IPS DF 6.9 (cell line): ENCODE results near the gene MBOAT7.
"Not testable (repeated sequence)": the region's sequence is repeated elsewhere in the genome, so short reads cannot be mapped to it uniquely, and the experiment has no call there.

Experiments
- DNase-seq: peaks from one replicate; pipeline ENCODE4 v3.0.0-alpha.2; 2013; ENCODE audit warnings: low read depth, low spot score
- H3K27ac ChIP-seq: one replicate; pipeline ENCODE4 v1.5.1; 2013; ENCODE audit warnings: low read length, control low read depth
- H3K27me3 ChIP-seq: 2 replicates; pipeline ENCODE4 v1.6.1; 2013; ENCODE audit warnings: mild to moderate bottlenecking, low read length; ENCODE audit not compliant: control insufficient read depth, insufficient read depth
- H3K36me3 ChIP-seq: 2 replicates; pipeline ENCODE4 v1.6.1; 2013; ENCODE audit warnings: low read length; ENCODE audit not compliant: control insufficient read depth, insufficient read depth
- H3K4me1 ChIP-seq: 2 replicates; pipeline ENCODE4 v1.6.1; 2013; ENCODE audit warnings: low read length; ENCODE audit not compliant: control insufficient read depth, insufficient read depth
- H3K4me3 ChIP-seq: 2 replicates; pipeline ENCODE4 v1.5.1; 2013; ENCODE audit warnings: mild to moderate bottlenecking, low read length
- H3K9me3 ChIP-seq: 2 replicates; pipeline ENCODE4 v1.6.1; 2013; ENCODE audit warnings: low read length, inconsistent platforms; ENCODE audit not compliant: control insufficient read depth, insufficient read depth
- WGBS: extraction: QIAGEN DNeasy Blood & Tissue Kit; methylation state at CpG from one replicate; pipeline ENCODE4 v1.1.7; 2013; ENCODE audit warnings: mixed read lengths, missing lambda C conversion rate; ENCODE audit not compliant: insufficient read length, insufficient coverage; 5-methylcytosine and 5-hydroxymethylcytosine counted together

Gene MBOAT7

DNA sequence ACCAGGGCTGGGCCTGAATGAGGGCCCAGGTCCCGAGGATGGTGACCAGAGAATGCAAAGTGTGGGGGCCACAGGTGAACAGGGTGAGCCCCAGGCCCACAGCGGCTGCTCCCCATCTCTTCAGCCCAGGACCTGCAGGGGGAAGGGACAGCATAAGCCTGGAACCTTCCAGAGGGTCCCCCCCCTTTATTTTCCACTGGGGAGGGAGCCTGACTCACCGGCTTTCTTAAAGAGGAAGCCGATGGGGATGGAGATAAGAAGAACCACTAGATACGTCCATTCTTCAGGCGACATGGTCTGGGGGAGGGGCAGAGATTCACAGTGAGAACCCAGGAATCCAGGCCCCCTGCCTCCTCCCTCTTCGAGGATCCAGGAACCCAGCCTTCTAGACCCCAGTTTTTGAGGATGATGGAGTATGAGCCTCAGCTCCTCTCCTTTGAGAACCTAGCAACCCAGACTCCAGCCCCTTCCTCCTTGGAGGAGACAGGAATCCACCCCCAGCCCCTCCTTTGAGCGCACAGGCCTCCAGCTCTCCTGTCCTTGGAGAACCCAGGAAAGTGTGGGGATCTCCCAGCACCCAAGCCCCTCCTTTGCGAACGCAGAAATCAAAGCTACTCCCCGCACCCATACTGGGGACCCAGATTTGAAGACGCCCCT, 1.0 kb downstream of the MBOAT7 start:
- Histone ChIP-seq H3K4me1 (no peaks in the 10 kb centered on the region), H3K27ac (no peak overlapping the region), H3K4me3 (peak overlapping the region; percentile 59; the same call in 1 of the 2 replicates), H3K27me3 (no peaks in the 10 kb centered on the region), H3K36me3 (peaks cover 10% of the 10 kb centered on the region), H3K9me3 (no peaks in the 10 kb centered on the region)
- no peak for DNase-seq
- no CpG with 5 or more reads among the region's 12 CpGs for WGBS

DNA sequence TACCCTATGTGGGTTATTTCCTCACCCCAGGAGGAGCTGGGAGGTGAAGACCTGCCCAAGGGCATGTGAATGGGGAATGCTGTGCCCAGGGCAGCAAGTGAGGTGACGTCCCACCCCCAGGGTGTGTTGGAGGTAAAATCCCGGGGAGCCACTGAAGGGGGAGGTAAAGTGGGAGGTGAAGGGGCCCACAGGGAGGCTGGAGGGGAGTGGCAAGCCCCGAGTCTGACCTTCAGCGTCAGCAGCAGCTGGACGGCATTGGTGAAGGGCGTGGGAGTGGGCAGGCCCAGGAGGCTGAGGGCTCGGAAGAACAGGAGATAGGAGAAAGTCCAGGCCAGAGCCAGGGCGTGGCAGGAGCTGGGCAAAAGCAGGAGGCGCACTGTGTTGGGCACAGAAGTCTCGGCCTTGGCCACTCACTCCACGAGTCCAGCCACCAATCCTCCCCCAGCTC, 2.4 kb downstream of the MBOAT7 start:
- H3K4me1 ChIP-seq, result no peaks in the 10 kb centered on the region
- H3K27ac ChIP-seq, result no peak overlapping the region
- H3K9me3 ChIP-seq, result no peaks in the 10 kb centered on the region
- no peak for DNase-seq
- no peak overlapping the region for H3K4me3 ChIP-seq
- no peaks in the 10 kb centered on the region for H3K27me3 ChIP-seq
- no CpG with 5 or more reads among the region's 11 CpGs for WGBS
- H3K36me3 ChIP-seq, result peaks cover 9% of the 10 kb centered on the region; the same call in 1 of the 2 replicates

DNA sequence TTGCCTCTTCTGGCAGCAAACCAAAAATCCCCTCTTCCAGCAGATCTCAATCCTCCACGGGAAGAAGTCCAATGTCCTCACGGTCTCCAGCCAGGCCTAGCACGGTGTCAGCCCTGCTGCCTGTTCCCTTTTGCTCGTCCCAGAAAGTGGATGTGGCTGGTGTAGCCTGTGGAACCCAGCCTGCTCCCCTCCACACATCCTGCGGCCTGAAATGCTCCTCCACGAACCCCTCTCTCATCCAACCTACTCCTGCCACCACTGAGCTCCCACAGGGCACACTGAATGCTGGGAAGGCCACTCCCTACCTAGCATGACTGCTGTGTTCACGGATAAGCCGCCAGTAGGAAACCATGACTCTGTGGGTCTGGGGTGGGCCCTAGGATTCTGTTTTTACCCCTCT, 3.0 kb downstream of the MBOAT7 start:
- H3K27ac ChIP-seq, result no peak overlapping the region
- no peaks in the 10 kb centered on the region for H3K27me3 ChIP-seq
- H3K36me3 ChIP-seq, result peaks cover 9% of the 10 kb centered on the region; the same call in 1 of the 2 replicates
- H3K9me3 ChIP-seq, result no peaks in the 10 kb centered on the region
- no CpG with 5 or more reads among the region's 8 CpGs for WGBS
- H3K4me3 ChIP-seq, result no peak overlapping the region
- H3K4me1 ChIP-seq, result no peaks in the 10 kb centered on the region
- DNase-seq, result no peak

DNA sequence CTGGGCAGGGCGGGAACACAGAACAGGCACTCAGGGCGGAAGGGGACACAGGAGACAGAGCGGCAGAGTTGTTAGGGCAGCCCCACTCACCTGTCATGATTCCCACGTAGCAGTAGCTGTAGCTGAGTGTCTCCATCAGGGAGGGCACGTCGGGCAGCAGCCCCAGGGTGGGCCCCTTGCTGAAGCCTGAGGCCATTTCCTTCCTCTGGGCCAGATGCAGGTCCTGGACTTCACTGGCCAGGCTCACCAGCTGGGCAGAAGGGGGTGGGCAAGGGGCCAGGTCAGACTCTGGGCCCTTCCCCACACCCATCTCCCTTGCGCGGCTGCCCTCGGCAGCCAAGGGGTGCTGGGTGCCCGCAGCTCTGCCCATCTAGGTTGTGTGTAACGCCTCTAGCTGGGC, 5.9 kb downstream of the MBOAT7 start:
- H3K36me3 ChIP-seq, result peaks cover 11% of the 10 kb centered on the region; the same call in 1 of the 2 replicates
- no peak overlapping the region for H3K4me3 ChIP-seq
- no peaks in the 10 kb centered on the region for H3K9me3 ChIP-seq
- no peaks in the 10 kb centered on the region for H3K27me3 ChIP-seq
- no CpG with 5 or more reads among the region's 11 CpGs for WGBS
- no peak for DNase-seq
- H3K27ac ChIP-seq, result no peak overlapping the region
- H3K4me1 ChIP-seq, result no peaks in the 10 kb centered on the region

DNA sequence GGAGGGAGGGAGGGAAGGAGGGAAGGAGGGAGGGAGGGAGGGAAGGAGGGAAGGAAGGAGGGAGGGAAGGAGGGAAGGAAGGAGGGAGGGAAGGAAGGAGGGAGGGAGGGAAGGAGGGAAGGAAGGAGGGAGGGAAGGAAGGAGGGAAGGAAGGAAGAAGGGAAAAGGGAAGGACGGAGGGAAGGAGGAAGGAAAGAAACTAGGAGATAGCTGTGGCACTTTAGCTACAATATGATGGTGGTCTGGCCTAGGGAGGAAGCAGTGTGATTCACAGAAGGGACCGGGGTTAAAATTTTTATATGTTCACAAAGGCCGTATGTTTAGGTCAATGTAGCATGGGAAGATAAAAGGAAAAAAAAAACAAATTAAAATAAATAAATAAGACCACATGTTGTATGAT, 7.5 kb downstream of the MBOAT7 start:
- not testable (repeated sequence) for H3K4me1 ChIP-seq, H3K9me3 ChIP-seq, H3K4me3 ChIP-seq, DNase-seq, H3K27me3 ChIP-seq, H3K27ac ChIP-seq
- WGBS, result no CpG with 5 or more reads among the region's 3 CpGs
- peaks cover 10% of the 10 kb centered on the region; the same call in 1 of the 2 replicates for H3K36me3 ChIP-seq

DNA sequence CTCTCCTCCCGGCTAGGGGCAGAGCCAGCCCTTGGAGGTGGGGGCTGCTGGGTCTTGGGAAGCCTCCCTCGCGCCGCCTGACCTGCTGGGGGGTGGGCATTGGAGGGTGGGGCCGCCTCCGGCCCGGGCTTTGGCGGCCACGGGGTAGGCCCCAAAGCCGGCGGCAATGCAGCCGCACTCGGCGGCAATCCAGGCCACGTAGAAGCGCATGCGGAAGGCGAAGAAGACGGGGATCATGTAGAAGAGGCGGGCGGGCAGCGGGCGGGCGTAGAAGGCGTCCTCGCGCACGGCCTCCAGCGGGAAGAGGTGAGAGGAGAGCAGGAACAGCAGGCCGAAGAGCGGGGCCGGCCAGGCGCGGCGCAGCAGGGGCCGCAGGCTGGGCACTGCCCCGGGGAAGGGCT, 8.7 kb downstream of the MBOAT7 start:
- H3K27ac ChIP-seq, result no peak overlapping the region
- no peaks in the 10 kb centered on the region for H3K27me3 ChIP-seq
- H3K36me3 ChIP-seq, result peaks cover 8% of the 10 kb centered on the region; the same call in 1 of the 2 replicates
- no CpG with 5 or more reads among the region's 37 CpGs for WGBS
- DNase-seq, result no peak
- no peaks in the 10 kb centered on the region for H3K9me3 ChIP-seq
- H3K4me1 ChIP-seq, result no peaks in the 10 kb centered on the region
- no peak overlapping the region for H3K4me3 ChIP-seq

DNA sequence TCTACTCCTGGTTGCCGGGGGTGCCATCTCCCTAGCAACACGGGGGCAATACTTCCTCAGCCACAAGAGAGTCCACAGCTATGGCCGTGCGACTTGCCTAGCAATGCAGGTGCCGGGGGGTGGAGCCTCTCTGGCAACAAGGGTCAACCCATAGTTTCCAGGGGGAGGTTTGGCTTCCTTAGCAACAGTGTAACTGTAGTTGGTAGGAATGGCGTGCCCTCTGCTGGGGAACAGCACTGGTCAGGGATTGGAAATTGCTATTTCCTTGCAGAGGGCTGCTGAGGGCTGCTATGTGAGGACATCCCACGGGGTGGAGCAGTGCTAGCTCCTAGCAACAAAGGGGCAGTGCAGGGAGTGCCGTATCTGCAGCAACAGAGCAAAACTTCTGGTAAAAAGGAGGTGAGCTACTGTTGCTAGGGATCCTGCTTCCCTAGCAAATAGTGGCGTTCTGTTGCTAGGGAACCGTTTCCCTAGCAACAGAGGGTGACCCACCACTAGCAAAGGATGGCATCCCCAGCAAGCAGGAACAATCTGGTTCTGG, 9.4 kb downstream of the MBOAT7 start:
- H3K4me1 ChIP-seq, result no peaks in the 10 kb centered on the region
- peaks cover 8% of the 10 kb centered on the region; the same call in 1 of the 2 replicates for H3K36me3 ChIP-seq
- no peaks in the 10 kb centered on the region for H3K27me3 ChIP-seq
- no CpG with 5 or more reads among the region's 10 CpGs for WGBS
- no peak overlapping the region for H3K4me3 ChIP-seq
- no peak for DNase-seq
- no peaks in the 10 kb centered on the region for H3K9me3 ChIP-seq
- H3K27ac ChIP-seq, result no peak overlapping the region

DNA sequence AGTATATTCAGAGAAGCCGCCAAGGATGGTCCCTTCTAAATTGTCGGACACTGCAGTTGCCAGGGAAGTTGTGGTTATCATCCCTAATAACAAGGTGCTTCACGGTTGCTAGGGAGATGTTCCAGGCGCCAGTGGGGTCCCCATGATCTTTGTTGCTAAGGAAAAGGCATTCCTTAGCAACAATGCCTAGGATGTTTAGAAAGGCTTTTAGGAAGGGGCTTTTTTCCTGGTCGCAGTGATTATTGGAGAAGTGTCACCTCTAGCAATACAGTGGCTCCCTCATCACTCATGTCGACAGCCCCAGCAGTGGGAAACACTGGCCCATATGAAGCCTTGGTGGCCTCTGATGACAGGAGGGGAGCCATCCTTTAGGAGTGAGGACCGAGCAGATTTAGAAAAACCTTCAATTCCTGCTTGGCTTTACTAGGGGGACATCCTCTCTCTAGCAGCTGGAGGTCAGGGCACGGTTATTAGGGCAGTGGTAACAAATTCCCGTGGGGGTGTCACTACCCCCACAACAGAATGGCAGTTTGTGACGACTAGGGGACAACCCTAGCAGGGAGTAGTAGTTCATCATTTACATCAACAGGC, 10.0 kb downstream of the MBOAT7 start:
- H3K27ac ChIP-seq, result no peak overlapping the region

DNA sequence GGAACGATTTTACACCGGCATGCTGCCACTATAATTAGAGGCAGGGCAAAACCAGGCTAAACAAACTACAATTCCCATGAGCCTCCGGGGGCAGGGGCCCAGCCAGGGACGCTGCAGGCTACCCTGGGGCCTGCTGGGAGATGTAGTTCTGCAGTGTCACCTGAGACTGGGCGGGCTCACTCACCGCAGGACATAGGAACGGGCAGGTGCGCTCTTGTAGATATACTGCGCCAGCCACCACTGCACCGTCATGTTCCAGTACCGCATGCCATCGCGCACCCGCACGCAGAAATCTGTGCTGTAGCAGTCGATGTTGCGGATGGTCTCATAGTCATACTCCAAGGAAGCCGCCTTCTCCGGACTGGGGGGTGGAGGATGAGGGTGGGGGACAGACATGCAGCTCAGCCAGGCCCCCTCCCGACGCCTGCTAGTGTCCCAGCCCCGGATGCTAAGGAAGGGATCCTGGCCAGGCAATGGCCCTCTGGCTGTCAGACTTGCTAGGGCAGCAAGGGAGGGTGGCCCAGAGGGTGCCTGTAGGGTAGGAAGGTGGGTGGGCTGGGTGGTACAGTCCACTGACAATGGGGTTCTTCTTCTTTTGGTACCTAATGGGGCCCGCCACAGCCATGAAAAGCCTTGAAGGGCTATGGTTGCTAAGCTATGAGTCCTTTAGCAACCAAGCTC, 10.7 kb downstream of the MBOAT7 start:
- no peak overlapping the region for H3K4me3 ChIP-seq
- WGBS, result no CpG with 5 or more reads among the region's 23 CpGs
- H3K4me1 ChIP-seq, result peaks cover 2% of the 10 kb centered on the region; the same call in 1 of the 2 replicates
- no peak overlapping the region for H3K27ac ChIP-seq
- H3K9me3 ChIP-seq, result no peaks in the 10 kb centered on the region
- no peak for DNase-seq
- H3K36me3 ChIP-seq, result peaks cover 8% of the 10 kb centered on the region; the same call in 1 of the 2 replicates
- no peaks in the 10 kb centered on the region for H3K27me3 ChIP-seq

More for the DNA sequence above, 10.0 kb downstream of the MBOAT7 start:
- H3K4me3 ChIP-seq, result no peak overlapping the region
- H3K27me3 ChIP-seq, result no peaks in the 10 kb centered on the region
- H3K4me1 ChIP-seq, result no peaks in the 10 kb centered on the region
- H3K9me3 ChIP-seq, result no peaks in the 10 kb centered on the region
- H3K36me3 ChIP-seq, result peaks cover 8% of the 10 kb centered on the region; the same call in 1 of the 2 replicates
- no CpG with 5 or more reads among the region's 10 CpGs for WGBS
- DNase-seq, result no peak
